ENCODE measurements around the gene SLC30A4. TPM values are rescaled to one million over a fixed set of nuclear protein-coding genes. Genes with fewer than 3 reads are reported as not detected.

SLC30A4 gene
- total and polyA plus RNA-seq, 2 donors (not counting 1 experiment from before 2014, with no cell fraction given) = 6.7 to 12.2 TPM

GRCh38 chr15:45449395-45449794, 73.2 kb downstream of the SLC30A4 start:
- TF ChIP-seq CTCF (conservative IDR thresholded peaks at IDR 0.05 in 1 of 2, IDR thresholded peaks at IDR 0.05 in 1 of 2; ENCODE audit: low read depth in 1 of 2, low read length in 2 of 2) (no peak), EZH2 (IDR thresholded peaks at IDR 0.05; ENCODE audit: low read length, missing control alignments) (no peak)
- no peak overlapping the region for H3K4me2 ChIP-seq (ENCODE audit: extremely low read depth, insufficient read depth, low read length)

GRCh38 chr15:45448066-45448915, 74.3 kb downstream of the SLC30A4 start:
- H3K36me3 ChIP-seq (ENCODE audit: control insufficient read depth, insufficient read depth, low read length) = no peaks in the 10 kb centered on the region
- H3K27ac ChIP-seq (ENCODE audit: insufficient read depth, low read length) = no peak overlapping the region
- no peak for TF ChIP-seq EZH2 (IDR thresholded peaks at IDR 0.05; ENCODE audit: low read length, missing control alignments)
- no peak for TF ChIP-seq CTCF (conservative IDR thresholded peaks at IDR 0.05 in 1 of 2, IDR thresholded peaks at IDR 0.05 in 1 of 2; ENCODE audit: low read depth in 1 of 2, low read length in 2 of 2)
- H3K4me1 ChIP-seq (ENCODE audit: control insufficient read depth, extremely low read depth, insufficient read depth, low read length) = no peaks in the 10 kb centered on the region
- no peak overlapping the region for H3K4me2 ChIP-seq (ENCODE audit: extremely low read depth, insufficient read depth, low read length)
- H3K79me2 ChIP-seq (ENCODE audit: control insufficient read depth, insufficient read depth, low read length) = no peaks in the 10 kb centered on the region
- peak in 1 of 2 donors; percentile 30 for DNase-seq (ENCODE audit: low read depth in 2 of 2)
- no peaks in the 10 kb centered on the region for H3K9me3 ChIP-seq (ENCODE audit: control insufficient read depth, insufficient read depth, low read depth, low read length)
- no peaks in the 10 kb centered on the region for H4K20me1 ChIP-seq (ENCODE audit: control insufficient read depth, extremely low read depth, insufficient read depth, low read length)
- H2AFZ ChIP-seq (ENCODE audit: low read length) = no peak overlapping the region
- no peak overlapping the region for H3K9ac ChIP-seq (ENCODE audit: insufficient read depth, low read length)
- no peaks in the 10 kb centered on the region for H3K27me3 ChIP-seq (ENCODE audit: control insufficient read depth, insufficient read depth, low read length)
- H3K4me3 ChIP-seq (replicated peaks in 1 of 4; ENCODE audit: control extremely low read depth in 1 of 4, insufficient read depth in 1 of 4, low read depth in 3 of 4, low read length in 4 of 4) = no peak overlapping the region

More at GRCh38 chr15:45449395-45449794, 73.2 kb downstream of the SLC30A4 start:
- Histone ChIP-seq H3K27me3 (ENCODE audit: control insufficient read depth, insufficient read depth, low read length) (no peaks in the 10 kb centered on the region), H3K27ac (ENCODE audit: insufficient read depth, low read length) (no peak overlapping the region), H2AFZ (ENCODE audit: low read length) (no peak overlapping the region), H3K9ac (ENCODE audit: insufficient read depth, low read length) (no peak overlapping the region), H3K4me3 (replicated peaks in 1 of 4; ENCODE audit: control extremely low read depth in 1 of 4, insufficient read depth in 1 of 4, low read depth in 3 of 4, low read length in 4 of 4) (no peak overlapping the region), H3K36me3 (ENCODE audit: control insufficient read depth, insufficient read depth, low read length) (no peaks in the 10 kb centered on the region), H3K79me2 (ENCODE audit: control insufficient read depth, insufficient read depth, low read length) (no peaks in the 10 kb centered on the region), H3K9me3 (ENCODE audit: control insufficient read depth, insufficient read depth, low read depth, low read length) (no peaks in the 10 kb centered on the region), H3K4me1 (ENCODE audit: control insufficient read depth, extremely low read depth, insufficient read depth, low read length) (peaks cover under 1% of the 10 kb centered on the region), H4K20me1 (ENCODE audit: control insufficient read depth, extremely low read depth, insufficient read depth, low read length) (no peaks in the 10 kb centered on the region)
- DNase-seq (ENCODE audit: low read depth in 2 of 2) = no peak

- H3K4me3 ChIP-seq (replicated peaks in 1 of 4; ENCODE audit: control extremely low read depth in 1 of 4, insufficient read depth in 1 of 4, low read depth in 3 of 4, low read length in 4 of 4) = no peak overlapping the region
- H3K9me3 ChIP-seq (ENCODE audit: control insufficient read depth, insufficient read depth, low read depth, low read length) = no peaks in the 10 kb centered on the region
- H2AFZ ChIP-seq (ENCODE audit: low read length) = no peak overlapping the region
- no peaks in the 10 kb centered on the region for H3K79me2 ChIP-seq (ENCODE audit: control insufficient read depth, insufficient read depth, low read length)
- no peak for DNase-seq (ENCODE audit: low read depth in 2 of 2)
- no peaks in the 10 kb centered on the region for H3K4me1 ChIP-seq (ENCODE audit: control insufficient read depth, extremely low read depth, insufficient read depth, low read length)
- H3K4me2 ChIP-seq (ENCODE audit: extremely low read depth, insufficient read depth, low read length) = no peak overlapping the region
- H3K9ac ChIP-seq (ENCODE audit: insufficient read depth, low read length) = no peak overlapping the region
- no peak overlapping the region for H3K27ac ChIP-seq (ENCODE audit: insufficient read depth, low read length)
- no peak for TF ChIP-seq EZH2 (IDR thresholded peaks at IDR 0.05; ENCODE audit: low read length, missing control alignments)
- no peak for TF ChIP-seq CTCF (conservative IDR thresholded peaks at IDR 0.05 in 1 of 2, IDR thresholded peaks at IDR 0.05 in 1 of 2; ENCODE audit: low read depth in 1 of 2, low read length in 2 of 2)
- H3K36me3 ChIP-seq (ENCODE audit: control insufficient read depth, insufficient read depth, low read length) = no peaks in the 10 kb centered on the region
- H4K20me1 ChIP-seq (ENCODE audit: control insufficient read depth, extremely low read depth, insufficient read depth, low read length) = no peaks in the 10 kb centered on the region
- no peaks in the 10 kb centered on the region for H3K27me3 ChIP-seq (ENCODE audit: control insufficient read depth, insufficient read depth, low read length)
These were observed 78.9 kb downstream of the SLC30A4 start for GRCh38 chr15:45443645-45444044.

Measured in fibroblast of lung (primary cell).